ENCODE results near the gene GRAP. TPM values are rescaled to one million over a fixed set of nuclear protein-coding genes. Genes with fewer than 3 reads are reported as not detected.
A peak's percentile ranks its signal among the peaks of the same experiment; 100 is the strongest.

Gene GRAP
- total RNA-seq, 1 donor from 2014 or later = 1.7 TPM

- H3K4me3 ChIP-seq = no peak overlapping the region
- H3K9me3 ChIP-seq (replicated peaks) = peaks cover 5% of the 10 kb centered on the region
- peaks cover 15% of the 10 kb centered on the region for H3K4me1 ChIP-seq
- H3K27ac ChIP-seq (replicated peaks) = no peak overlapping the region
- H3K36me3 ChIP-seq = no peaks in the 10 kb centered on the region
- DNase-seq = no peak
- TF ChIP-seq CTCF (IDR thresholded peaks at IDR 0.05; ENCODE audit: borderline replicate concordance) = no peak
- intact Hi-C loops (cut with micrococcal nuclease) = no loop called here
- H3K27me3 ChIP-seq (ENCODE audit: low read depth) = no peaks in the 10 kb centered on the region
Observed at GRCh38 chr17:19005789-19006430, 40.8 kb downstream of the GRAP start.

DNA sequence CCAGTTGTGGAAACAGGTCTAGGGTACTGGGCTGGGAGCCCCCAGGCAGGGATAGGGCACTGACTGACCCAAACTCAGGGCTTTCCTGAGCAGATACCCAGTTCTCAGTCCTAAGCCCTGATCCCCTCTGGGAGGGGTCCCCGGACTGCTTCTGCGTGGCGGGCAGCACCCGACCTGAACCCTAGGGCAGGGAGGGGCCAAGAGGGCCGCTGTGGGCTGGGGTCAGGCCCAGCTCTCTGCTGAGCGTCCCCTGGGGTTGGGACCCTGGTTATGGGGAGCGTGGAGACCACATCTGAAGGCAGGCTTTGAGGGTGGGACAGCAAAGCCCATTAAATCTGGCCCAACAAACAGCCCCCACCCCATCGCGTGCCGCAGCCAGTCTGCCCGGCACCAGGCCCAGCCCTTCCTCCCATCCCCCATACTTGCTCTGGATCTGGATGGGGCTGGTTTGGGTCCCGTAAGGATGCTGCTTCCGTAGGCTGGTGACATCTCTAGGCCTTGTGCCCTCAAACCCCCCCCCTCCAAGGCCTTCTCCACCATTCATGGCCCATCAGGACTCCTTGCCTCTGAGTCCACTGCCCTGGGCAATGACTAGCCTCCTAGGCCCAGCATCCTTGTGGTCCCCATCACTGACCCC is 41.5 kb downstream of the GRAP start:
- TF ChIP-seq CTCF (IDR thresholded peaks at IDR 0.05; ENCODE audit: borderline replicate concordance) = no peak
- Histone ChIP-seq H3K9me3 (replicated peaks) (peaks cover 5% of the 10 kb centered on the region), H3K36me3 (no peaks in the 10 kb centered on the region), H3K27ac (replicated peaks) (peak overlapping the region; percentile 14), H3K4me3 (peak overlapping the region; percentile 70), H3K4me1 (peaks cover 15% of the 10 kb centered on the region), H3K27me3 (ENCODE audit: low read depth) (no peaks in the 10 kb centered on the region)
- no peak for DNase-seq
- intact Hi-C loops (cut with micrococcal nuclease) = no loop called here

GRCh38 chr17:19004421-19005136 is 42.2 kb downstream of the GRAP start, which contains the start of gene FAM83G:
TSS of gene FAM83G (minus strand) at chr17:19004764. CDS start at chr17:19004041, 723 bp downstream.
- TF ChIP-seq CTCF (IDR thresholded peaks at IDR 0.05; ENCODE audit: borderline replicate concordance) = no peak
- Histone ChIP-seq H3K4me1 (peaks cover 15% of the 10 kb centered on the region), H3K27me3 (ENCODE audit: low read depth) (no peaks in the 10 kb centered on the region), H3K9me3 (replicated peaks) (peaks cover 5% of the 10 kb centered on the region), H3K27ac (replicated peaks) (peak within 1 kb of the TSS; percentile 14), H3K36me3 (no peaks in the 10 kb centered on the region), H3K4me3 (peak within 1 kb of the TSS; percentile 70)
- DNase-seq = peak; percentile 58
- intact Hi-C loops (cut with micrococcal nuclease) = no loop called here

DNA sequence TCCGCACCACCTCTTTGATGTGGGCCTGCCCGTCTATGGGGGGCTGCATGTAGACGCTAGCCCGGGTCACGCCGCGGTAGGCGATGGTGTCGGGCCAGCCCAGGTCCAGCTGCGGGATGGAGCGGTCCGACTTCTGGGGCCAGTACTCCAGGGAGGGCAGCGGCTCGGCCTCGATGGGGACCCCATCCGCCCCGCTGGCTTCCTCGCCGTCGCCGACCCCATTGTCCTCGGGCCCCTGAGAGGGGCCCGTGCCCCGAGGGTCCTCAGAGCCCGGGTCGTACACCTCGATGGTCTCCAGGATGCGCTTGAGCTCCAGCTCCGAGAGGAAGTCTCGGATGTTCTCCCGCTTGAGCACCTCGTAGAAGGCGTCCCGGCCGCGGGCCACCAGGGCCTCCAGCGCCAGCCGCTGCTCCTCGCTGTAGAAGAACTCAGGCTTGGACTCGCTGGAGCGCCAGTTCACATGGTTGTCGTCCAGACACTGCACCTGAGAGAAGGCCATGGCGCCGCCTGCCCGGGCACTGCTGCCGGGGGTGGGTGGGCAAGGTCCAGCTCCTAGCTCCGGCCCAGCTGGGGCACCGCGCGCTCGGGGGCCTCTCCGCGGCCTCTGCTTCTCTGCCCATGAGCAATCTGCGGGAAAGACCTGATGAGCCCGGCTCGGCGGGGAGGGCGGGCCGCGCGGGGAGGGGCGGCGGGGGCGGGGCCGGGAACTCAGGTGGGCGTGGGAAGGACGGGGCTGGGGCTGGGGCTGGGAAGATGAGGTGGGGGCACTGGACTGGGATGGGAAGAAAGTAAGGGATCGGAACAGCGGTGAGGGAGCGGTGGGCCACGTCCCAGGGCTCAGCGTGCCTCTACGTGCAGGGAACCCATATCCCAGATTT is 43.0 kb downstream of the GRAP start:
- Histone ChIP-seq H3K4me3 (peak overlapping the region; percentile 70), H3K27me3 (ENCODE audit: low read depth) (no peaks in the 10 kb centered on the region), H3K9me3 (replicated peaks) (peaks cover 5% of the 10 kb centered on the region), H3K36me3 (no peaks in the 10 kb centered on the region), H3K27ac (replicated peaks) (no peak overlapping the region), H3K4me1 (peaks cover 15% of the 10 kb centered on the region)
- no peak for TF ChIP-seq CTCF (IDR thresholded peaks at IDR 0.05; ENCODE audit: borderline replicate concordance)
- intact Hi-C loops (cut with micrococcal nuclease) = no loop called here
- DNase-seq = no peak
